Parathyroid adenoma (tissue), 2 donors: ENCODE data around the gene MMP7.

Experiments used
- H2AFZ ChIP-seq: fragments of 300-600 bp; sonication (generic); one replicate; pipeline ENCODE4 v1.7.0; 2017; ENCODE audit warnings: antibody characterized with exemption, mild to moderate bottlenecking
- H3K27ac ChIP-seq: fragments of 300-600 bp; sonication (generic); one replicate; pipeline ENCODE4 v1.7.0; 2017
- H3K27me3 ChIP-seq: fragments of 300-600 bp; sonication (generic); one replicate; pipeline ENCODE4 v1.7.0; 2017; ENCODE audit warnings: low read length; ENCODE audit not compliant: control insufficient read depth, insufficient read depth
- H3K36me3 ChIP-seq: fragments of 300-600 bp; sonication (generic); one replicate; pipeline ENCODE4 v1.7.0; 2017; ENCODE audit warnings: low read length; ENCODE audit not compliant: control insufficient read depth, insufficient read depth
- H3K4me1 ChIP-seq: fragments of 300-600 bp; sonication (generic); one replicate; pipeline ENCODE4 v1.7.0; 2017; ENCODE audit warnings: control low read depth
- H3K4me2 ChIP-seq: fragments of 300-600 bp; sonication (generic); one replicate; pipeline ENCODE4 v1.7.0; 2017; ENCODE audit warnings: low read length
- H3K4me3 ChIP-seq: fragments of 300-600 bp; sonication (generic); one replicate; pipeline ENCODE4 v1.7.0; 2017; ENCODE audit warnings: low read depth, low read length
- H3K79me2 ChIP-seq: fragments of 300-600 bp; sonication (generic); one replicate; pipeline ENCODE4 v1.7.0; 2017; ENCODE audit warnings: control low read depth
- H3K9ac ChIP-seq: fragments of 300-600 bp; sonication (generic); one replicate; pipeline ENCODE4 v1.7.0; 2017; ENCODE audit warnings: mild to moderate bottlenecking
- H3K9me3 ChIP-seq: fragments of 300-600 bp; sonication (generic); one replicate; pipeline ENCODE4 v1.7.0; 2017; ENCODE audit warnings: low read length; ENCODE audit not compliant: control insufficient read depth
- CTCF ChIP-seq: fragments of 300-600 bp; sonication (generic); IDR thresholded peaks from one replicate; pipeline ENCODE4 v1.7.0; 2017; ENCODE audit warnings: antibody characterized with exemption, mild to moderate bottlenecking
- donor health status: primary hyperparathyroidism.

The MMP7 gene

GRCh38 chr11:102573851-102574250, 43.3 kb upstream of the MMP7 start:
- no peaks in the 10 kb centered on the region for H3K9me3 ChIP-seq
- H3K4me2 ChIP-seq = no peak overlapping the region
- no peak overlapping the region for H3K27ac ChIP-seq
- no peak overlapping the region for H3K4me3 ChIP-seq
- H3K9ac ChIP-seq = no peak overlapping the region
- no peaks in the 10 kb centered on the region for H3K4me1 ChIP-seq
- TF ChIP-seq CTCF = no peak
- H3K36me3 ChIP-seq = no peaks in the 10 kb centered on the region
- no peaks in the 10 kb centered on the region for H3K79me2 ChIP-seq
- no peak overlapping the region for H2AFZ ChIP-seq
- H3K27me3 ChIP-seq = no peaks in the 10 kb centered on the region

- Histone ChIP-seq H3K9ac (no peak overlapping the region), H3K4me3 (no peak overlapping the region), H3K79me2 (no peaks in the 10 kb centered on the region), H2AFZ (no peak overlapping the region), H3K4me2 (no peak overlapping the region), H3K27ac (no peak overlapping the region), H3K9me3 (no peaks in the 10 kb centered on the region), H3K27me3 (no peaks in the 10 kb centered on the region), H3K36me3 (no peaks in the 10 kb centered on the region), H3K4me1 (no peaks in the 10 kb centered on the region)
- no peak for TF ChIP-seq CTCF
These were observed 42.1 kb upstream of the MMP7 start for GRCh38 chr11:102572554-102573220.

GRCh38 chr11:102568851-102569250, 38.3 kb upstream of the MMP7 start:
- Histone ChIP-seq H3K9ac (no peak overlapping the region), H3K79me2 (no peaks in the 10 kb centered on the region), H2AFZ (no peak overlapping the region), H3K4me1 (no peaks in the 10 kb centered on the region), H3K36me3 (no peaks in the 10 kb centered on the region), H3K9me3 (no peaks in the 10 kb centered on the region), H3K27me3 (no peaks in the 10 kb centered on the region), H3K4me2 (no peak overlapping the region), H3K27ac (no peak overlapping the region), H3K4me3 (no peak overlapping the region)
- no peak for TF ChIP-seq CTCF

GRCh38 chr11:102566112-102566511, 35.6 kb upstream of the MMP7 start:
- no peaks in the 10 kb centered on the region for H3K4me1 ChIP-seq
- no peaks in the 10 kb centered on the region for H3K36me3 ChIP-seq
- no peak overlapping the region for H3K27ac ChIP-seq
- H3K9me3 ChIP-seq = no peaks in the 10 kb centered on the region
- TF ChIP-seq CTCF = no peak
- no peak overlapping the region for H3K4me3 ChIP-seq
- no peaks in the 10 kb centered on the region for H3K79me2 ChIP-seq
- no peak overlapping the region for H3K4me2 ChIP-seq
- H3K27me3 ChIP-seq = no peaks in the 10 kb centered on the region
- H2AFZ ChIP-seq = no peak overlapping the region
- H3K9ac ChIP-seq = no peak overlapping the region

GRCh38 chr11:102564110-102564509, 33.6 kb upstream of the MMP7 start:
- Histone ChIP-seq H3K9ac (no peak overlapping the region), H3K4me3 (no peak overlapping the region), H2AFZ (no peak overlapping the region), H3K4me2 (no peak overlapping the region), H3K4me1 (no peaks in the 10 kb centered on the region), H3K36me3 (no peaks in the 10 kb centered on the region), H3K9me3 (no peaks in the 10 kb centered on the region), H3K27ac (no peak overlapping the region), H3K79me2 (no peaks in the 10 kb centered on the region), H3K27me3 (no peaks in the 10 kb centered on the region)
- TF ChIP-seq CTCF = no peak
